ENCODE measurements around the gene GCN1.

GCN1 gene

GRCh38 chr12:120096671-120097202 is 97.8 kb downstream of the GCN1 start:
- TF ChIP-seq CTCF (IDR thresholded peaks at IDR 0.05; ENCODE audit: borderline replicate concordance, insufficient read depth, low read depth, low read length) = no peak
- H3K4me3 ChIP-seq (ENCODE audit: low read depth, low read length) = no peak overlapping the region

- no peak for TF ChIP-seq CTCF (IDR thresholded peaks at IDR 0.05; ENCODE audit: borderline replicate concordance, insufficient read depth, low read depth, low read length)
- H3K4me3 ChIP-seq (ENCODE audit: low read depth, low read length) = no peak overlapping the region
Measured at GRCh38 chr12:120095736-120096135, 98.8 kb downstream of the GCN1 start.

- TF ChIP-seq CTCF (IDR thresholded peaks at IDR 0.05; ENCODE audit: borderline replicate concordance, insufficient read depth, low read depth, low read length) = no peak
- no peak overlapping the region for H3K4me3 ChIP-seq (ENCODE audit: low read depth, low read length)
Measured at GRCh38 chr12:120095331-120095730, 99.2 kb downstream of the GCN1 start.

GRCh38 chr12:120094485-120094884 is 100.0 kb downstream of the GCN1 start:
- no peak for TF ChIP-seq CTCF (IDR thresholded peaks at IDR 0.05; ENCODE audit: borderline replicate concordance, insufficient read depth, low read depth, low read length)

GRCh38 chr12:120093592-120094355 is 100.7 kb downstream of the GCN1 start:
- no peak overlapping the region for H3K4me3 ChIP-seq (ENCODE audit: low read depth, low read length)
- no peak for TF ChIP-seq CTCF (IDR thresholded peaks at IDR 0.05; ENCODE audit: borderline replicate concordance, insufficient read depth, low read depth, low read length)

More at GRCh38 chr12:120094485-120094884, 100.0 kb downstream of the GCN1 start:
- no peak overlapping the region for H3K4me3 ChIP-seq (ENCODE audit: low read depth, low read length)

- H3K4me3 ChIP-seq (ENCODE audit: low read depth, low read length) = no peak overlapping the region
Measured at GRCh38 chr12:120093336-120093591, 101.3 kb downstream of the GCN1 start.

More at GRCh38 chr12:120093336-120093591, 101.3 kb downstream of the GCN1 start:
- TF ChIP-seq CTCF (IDR thresholded peaks at IDR 0.05; ENCODE audit: borderline replicate concordance, insufficient read depth, low read depth, low read length) = no peak
